Liver (tissue), 9 donors: Measurements from ENCODE around the gene TM7SF2. TPM values are rescaled to one million over a fixed set of nuclear protein-coding genes. Genes with fewer than 3 reads are reported as not detected.

Experiments
- DNase-seq: peaks from one replicate; pipeline ENCODE4 v3.0.0-alpha.2; 2017; ENCODE audit warnings: low spot score
- H3K27ac ChIP-seq, 2 donors: one replicate each; pipeline ENCODE4 v1.7.0; 2013; ENCODE audit warnings: inconsistent platforms in 2 of 2, low read length in 2 of 2, control low read depth in 1 of 2, low read depth in 1 of 2, mild to moderate bottlenecking in 1 of 2
- H3K27me3 ChIP-seq, 4 donors: one replicate each; pipeline versions ENCODE4 v1.6.1 to v1.7.0; 2013; ENCODE audit warnings: low read length in 3 of 4, inconsistent platforms in 1 of 4, mild to moderate bottlenecking in 1 of 4, moderate library complexity in 1 of 4; ENCODE audit not compliant: control insufficient read depth in 4 of 4, insufficient read depth in 4 of 4
- H3K36me3 ChIP-seq, 4 donors: one replicate each; pipeline versions ENCODE4 v1.6.1 to v1.7.0; 2013; ENCODE audit warnings: low read length in 3 of 4, mild to moderate bottlenecking in 3 of 4, low read depth in 1 of 4, moderate library complexity in 1 of 4; ENCODE audit not compliant: control insufficient read depth in 4 of 4, insufficient read depth in 3 of 4
- H3K4me1 ChIP-seq, 4 donors: one replicate each; pipeline versions ENCODE4 v1.6.1 to v1.7.0; 2013; ENCODE audit warnings: low read length in 3 of 4, mild to moderate bottlenecking in 3 of 4, moderate library complexity in 1 of 4; ENCODE audit not compliant: control insufficient read depth in 4 of 4, insufficient read depth in 4 of 4
- H3K4me3 ChIP-seq, 3 donors: one replicate each; pipeline versions ENCODE4 v1.6.1 to v1.7.0; 2013; ENCODE audit warnings: low read length in 3 of 3, control low read depth in 1 of 3, low read depth in 1 of 3, mild to moderate bottlenecking in 1 of 3
- H3K9ac ChIP-seq, 2 donors: one replicate each; pipeline ENCODE4 v1.7.0; 2013; ENCODE audit warnings: low read length in 2 of 2, mild to moderate bottlenecking in 2 of 2, moderate library complexity in 2 of 2, control low read depth in 1 of 2, low read depth in 1 of 2
- H3K9me3 ChIP-seq, 4 donors: one replicate each; pipeline versions ENCODE4 v1.6.1 to v1.7.0; 2013; ENCODE audit warnings: low read length in 3 of 4; ENCODE audit not compliant: control insufficient read depth in 4 of 4
- GABPA ChIP-seq, 2 donors: IDR thresholded peaks in 1 of 2; conservative IDR thresholded peaks in 1 of 2; 2 replicates each; pipeline ENCODE4 v1.6.1; 2016; ENCODE audit warnings: antibody characterized with exemption in 2 of 2, mild to moderate bottlenecking in 1 of 2, moderate library complexity in 1 of 2
- HNF4G ChIP-seq: IDR thresholded peaks from 2 replicates; pipeline ENCODE4 v1.6.1; 2016; ENCODE audit warnings: antibody characterized with exemption
- JUND ChIP-seq, 2 donors: IDR thresholded peaks; 2 replicates each; pipeline ENCODE4 v1.6.1; 2016; ENCODE audit warnings: antibody characterized with exemption in 2 of 2
- NR2F2 ChIP-seq: IDR thresholded peaks from 2 replicates; pipeline ENCODE4 v1.6.1; 2016; ENCODE audit warnings: antibody characterized with exemption
- RXRA ChIP-seq, 2 donors: IDR thresholded peaks; 2 replicates each; pipeline ENCODE4 v1.6.1; 2017 to 2018; ENCODE audit warnings: antibody characterized with exemption in 2 of 2, mild to moderate bottlenecking in 1 of 2
- SP1 ChIP-seq: IDR thresholded peaks from 2 replicates; pipeline ENCODE4 v1.6.1; 2018; ENCODE audit warnings: antibody characterized with exemption, mild to moderate bottlenecking
- TAF1 ChIP-seq: conservative IDR thresholded peaks from 2 replicates; pipeline ENCODE4 v1.6.1; 2016; ENCODE audit warnings: antibody characterized with exemption, mild to moderate bottlenecking
- YY1 ChIP-seq: IDR thresholded peaks from 2 replicates; pipeline ENCODE4 v1.6.1; 2016; ENCODE audit warnings: antibody characterized with exemption, mild to moderate bottlenecking
- WGBS: extraction: QIAGEN DNeasy Blood & Tissue Kit; methylation state at CpG from one replicate; pipeline ENCODE4 v1.1.7; 2013; 5-methylcytosine and 5-hydroxymethylcytosine counted together
- polyA plus RNA-seq, 2 donors: library from polyadenylated mRNA; stranded (reverse) in 1 of 2; unstranded in 1 of 2; fragments of 200-250 nt in 1 of 2; fragments of >200 nt in 1 of 2; fragmentation: Nextera tagmentation in 1 of 2; extraction: Ambion mirVana in 1 of 2; gene quantifications; one replicate each; pipeline versions ENCODE4 v1.2.1 to v1.2.3, GENCODE V29; 2013 to 2015
- total RNA-seq, 2 donors: library from RNA; depleted of rRNA; stranded (reverse); fragments of >200 nt; gene quantifications; one replicate each; pipeline ENCODE4 v1.2.3, GENCODE V29; 2014
- TF ChIP-seq, protein P1 (sequence below): IDR thresholded peaks from 2 replicates; pipeline ENCODE4 v1.6.1; 2016; ENCODE audit warnings: antibody characterized with exemption
- TF ChIP-seq, protein P2 (sequence below): fragments of 150-350 bp; IDR thresholded peaks from 2 replicates; pipeline ENCODE4 v1.5.1; 2017; ENCODE audit warnings: improper control_type of control experiment, low read depth, low read length; ENCODE audit not compliant: missing input control
- TF ChIP-seq, protein P3 (sequence below): IDR thresholded peaks from 2 replicates; pipeline ENCODE4 v1.6.1; 2016; ENCODE audit warnings: antibody characterized with exemption, mild to moderate bottlenecking
- donor health status: healthy.
- donor health status: healthy.
- donor health status: healthy.
- donor health status: healthy.
- donor health status: healthy.

TM7SF2 gene
- total and polyA plus RNA-seq, 4 donors: 39.0 to 337 (median 89.1) TPM

DNA sequence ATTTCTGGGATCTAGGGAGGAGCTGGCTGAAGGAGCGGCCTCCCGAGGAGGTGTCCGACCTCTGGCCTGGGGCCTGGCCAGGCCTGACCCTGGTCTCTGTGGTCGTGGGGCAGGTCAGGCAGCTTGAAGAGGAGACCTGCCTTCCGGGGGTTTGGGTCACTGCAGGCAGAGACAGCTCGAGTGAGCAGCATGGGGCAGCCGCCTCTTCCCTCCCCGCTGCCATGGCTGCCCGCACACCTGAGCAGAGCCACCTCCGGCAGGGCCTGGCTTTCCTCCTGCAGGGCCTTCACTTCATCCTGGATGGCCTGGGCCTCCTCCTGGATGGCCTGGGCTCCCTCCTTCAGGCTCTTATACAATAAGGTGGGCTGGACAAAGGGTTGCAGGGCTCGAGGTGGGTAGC is 45.4 kb upstream of the TM7SF2 start:
- no peak overlapping the region for H3K4me3 ChIP-seq
- H3K9me3 ChIP-seq: no peaks in the 10 kb centered on the region
- H3K36me3 ChIP-seq: no peaks in the 10 kb centered on the region
- H3K27me3 ChIP-seq: no peaks in the 10 kb centered on the region
- DNase-seq: no peak
- no peaks in the 10 kb centered on the region for H3K4me1 ChIP-seq
- no peak overlapping the region for H3K27ac ChIP-seq
- no peak for TF ChIP-seq SP1
- TF ChIP-seq, protein P1, sequence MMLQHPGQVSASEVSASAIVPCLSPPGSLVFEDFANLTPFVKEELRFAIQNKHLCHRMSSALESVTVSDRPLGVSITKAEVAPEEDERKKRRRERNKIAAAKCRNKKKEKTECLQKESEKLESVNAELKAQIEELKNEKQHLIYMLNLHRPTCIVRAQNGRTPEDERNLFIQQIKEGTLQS: no peak
- no peak for TF ChIP-seq YY1
- no peak for TF ChIP-seq GABPA (IDR thresholded peaks at IDR 0.05 in 1 of 2, conservative IDR thresholded peaks at IDR 0.05 in 1 of 2)
- no peak for TF ChIP-seq RXRA (IDR thresholded peaks at IDR 0.05)
- TF ChIP-seq JUND (IDR thresholded peaks at IDR 0.05): no peak
- no peak for TF ChIP-seq HNF4G
- no peak for TF ChIP-seq TAF1
- TF ChIP-seq, protein P2, sequence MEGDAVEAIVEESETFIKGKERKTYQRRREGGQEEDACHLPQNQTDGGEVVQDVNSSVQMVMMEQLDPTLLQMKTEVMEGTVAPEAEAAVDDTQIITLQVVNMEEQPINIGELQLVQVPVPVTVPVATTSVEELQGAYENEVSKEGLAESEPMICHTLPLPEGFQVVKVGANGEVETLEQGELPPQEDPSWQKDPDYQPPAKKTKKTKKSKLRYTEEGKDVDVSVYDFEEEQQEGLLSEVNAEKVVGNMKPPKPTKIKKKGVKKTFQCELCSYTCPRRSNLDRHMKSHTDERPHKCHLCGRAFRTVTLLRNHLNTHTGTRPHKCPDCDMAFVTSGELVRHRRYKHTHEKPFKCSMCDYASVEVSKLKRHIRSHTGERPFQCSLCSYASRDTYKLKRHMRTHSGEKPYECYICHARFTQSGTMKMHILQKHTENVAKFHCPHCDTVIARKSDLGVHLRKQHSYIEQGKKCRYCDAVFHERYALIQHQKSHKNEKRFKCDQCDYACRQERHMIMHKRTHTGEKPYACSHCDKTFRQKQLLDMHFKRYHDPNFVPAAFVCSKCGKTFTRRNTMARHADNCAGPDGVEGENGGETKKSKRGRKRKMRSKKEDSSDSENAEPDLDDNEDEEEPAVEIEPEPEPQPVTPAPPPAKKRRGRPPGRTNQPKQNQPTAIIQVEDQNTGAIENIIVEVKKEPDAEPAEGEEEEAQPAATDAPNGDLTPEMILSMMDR: no peak
- TF ChIP-seq, protein P3, sequence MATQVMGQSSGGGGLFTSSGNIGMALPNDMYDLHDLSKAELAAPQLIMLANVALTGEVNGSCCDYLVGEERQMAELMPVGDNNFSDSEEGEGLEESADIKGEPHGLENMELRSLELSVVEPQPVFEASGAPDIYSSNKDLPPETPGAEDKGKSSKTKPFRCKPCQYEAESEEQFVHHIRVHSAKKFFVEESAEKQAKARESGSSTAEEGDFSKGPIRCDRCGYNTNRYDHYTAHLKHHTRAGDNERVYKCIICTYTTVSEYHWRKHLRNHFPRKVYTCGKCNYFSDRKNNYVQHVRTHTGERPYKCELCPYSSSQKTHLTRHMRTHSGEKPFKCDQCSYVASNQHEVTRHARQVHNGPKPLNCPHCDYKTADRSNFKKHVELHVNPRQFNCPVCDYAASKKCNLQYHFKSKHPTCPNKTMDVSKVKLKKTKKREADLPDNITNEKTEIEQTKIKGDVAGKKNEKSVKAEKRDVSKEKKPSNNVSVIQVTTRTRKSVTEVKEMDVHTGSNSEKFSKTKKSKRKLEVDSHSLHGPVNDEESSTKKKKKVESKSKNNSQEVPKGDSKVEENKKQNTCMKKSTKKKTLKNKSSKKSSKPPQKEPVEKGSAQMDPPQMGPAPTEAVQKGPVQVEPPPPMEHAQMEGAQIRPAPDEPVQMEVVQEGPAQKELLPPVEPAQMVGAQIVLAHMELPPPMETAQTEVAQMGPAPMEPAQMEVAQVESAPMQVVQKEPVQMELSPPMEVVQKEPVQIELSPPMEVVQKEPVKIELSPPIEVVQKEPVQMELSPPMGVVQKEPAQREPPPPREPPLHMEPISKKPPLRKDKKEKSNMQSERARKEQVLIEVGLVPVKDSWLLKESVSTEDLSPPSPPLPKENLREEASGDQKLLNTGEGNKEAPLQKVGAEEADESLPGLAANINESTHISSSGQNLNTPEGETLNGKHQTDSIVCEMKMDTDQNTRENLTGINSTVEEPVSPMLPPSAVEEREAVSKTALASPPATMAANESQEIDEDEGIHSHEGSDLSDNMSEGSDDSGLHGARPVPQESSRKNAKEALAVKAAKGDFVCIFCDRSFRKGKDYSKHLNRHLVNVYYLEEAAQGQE: no peak
- no peak overlapping the region for H3K9ac ChIP-seq
- 91% methylated on average over 11 of the region's 11 CpGs for WGBS

DNA sequence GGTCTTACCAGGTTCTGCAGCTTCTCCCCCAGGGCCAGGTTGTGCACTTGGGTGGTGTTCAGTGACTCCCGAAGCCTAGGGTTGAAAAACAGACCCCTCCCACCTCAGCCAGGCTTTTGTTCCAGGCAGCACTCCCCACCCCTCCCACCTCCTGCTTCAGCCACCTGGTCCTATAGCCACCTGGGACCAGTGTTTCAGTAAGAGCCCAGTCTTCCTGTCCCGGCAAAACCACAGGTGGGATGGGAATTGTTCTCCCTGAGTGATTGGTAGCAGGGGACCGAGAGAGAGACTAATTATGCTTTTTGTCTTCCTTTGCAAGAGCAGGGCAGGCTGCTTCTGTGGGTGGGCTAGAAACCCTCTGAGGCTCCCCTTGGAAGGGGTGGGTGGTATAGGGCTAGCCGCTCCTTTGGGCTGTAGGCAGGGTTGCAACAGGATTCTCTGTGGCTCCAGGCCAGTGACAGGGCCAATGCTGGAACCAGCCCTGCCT is 44.8 kb upstream of the TM7SF2 start:
- H3K27me3 ChIP-seq: no peaks in the 10 kb centered on the region
- H3K9ac ChIP-seq: no peak overlapping the region
- no peak for DNase-seq
- H3K9me3 ChIP-seq: no peaks in the 10 kb centered on the region
- TF ChIP-seq, protein P1: no peak
- TF ChIP-seq NR2F2: no peak
- TF ChIP-seq RXRA (IDR thresholded peaks at IDR 0.05): no peak
- H3K36me3 ChIP-seq: no peaks in the 10 kb centered on the region
- WGBS: 95% methylated on average over 4 of the region's 4 CpGs
- H3K4me1 ChIP-seq: no peaks in the 10 kb centered on the region
- no peak overlapping the region for H3K4me3 ChIP-seq
- no peak overlapping the region for H3K27ac ChIP-seq

DNA sequence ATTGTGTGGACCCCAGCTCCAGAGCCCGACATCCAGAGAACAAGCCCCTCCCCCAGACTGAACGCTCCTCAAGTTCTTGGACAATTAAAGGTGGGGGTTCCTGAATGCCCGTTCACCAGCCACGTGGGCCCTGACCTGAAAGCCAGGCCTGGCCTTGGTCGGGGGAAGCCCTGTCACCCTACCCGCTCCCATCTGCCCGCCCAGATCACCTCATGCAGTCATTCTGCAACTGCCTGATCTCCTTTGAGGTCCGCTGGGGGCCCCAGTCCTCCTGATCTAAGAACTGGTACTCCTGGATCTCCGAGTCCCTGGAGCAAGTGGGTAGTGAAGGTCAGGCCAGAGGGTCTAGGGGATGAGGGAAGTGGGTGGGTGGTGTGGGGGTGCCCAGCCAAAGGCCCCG is 44.2 kb upstream of the TM7SF2 start:
- H3K4me1 ChIP-seq: no peaks in the 10 kb centered on the region
- H3K27me3 ChIP-seq: no peaks in the 10 kb centered on the region
- H3K4me3 ChIP-seq: no peak overlapping the region
- WGBS: 92% methylated on average over 10 of the region's 10 CpGs
- no peak overlapping the region for H3K27ac ChIP-seq
- TF ChIP-seq GABPA (IDR thresholded peaks at IDR 0.05 in 1 of 2, conservative IDR thresholded peaks at IDR 0.05 in 1 of 2): no peak
- TF ChIP-seq, protein P1: no peak
- no peaks in the 10 kb centered on the region for H3K36me3 ChIP-seq
- no peak for DNase-seq
- H3K9me3 ChIP-seq: no peaks in the 10 kb centered on the region
- H3K9ac ChIP-seq: no peak overlapping the region
